Hepatocyte (in vitro differentiated cells): ENCODE data around the gene MICAL2.

ENCODE experiments used
- EZH2 ChIP-seq: fragments of 200-600 bp; sonication (generic); IDR thresholded peaks from 2 replicates; pipeline ENCODE4 v1.6.1; 2016; ENCODE audit warnings: antibody characterized with exemption, mild to moderate bottlenecking, borderline replicate concordance
- EZH2phosphoT487 ChIP-seq: fragments of 200-600 bp; sonication (generic); IDR thresholded peaks from one replicate; pipeline ENCODE4 v1.6.1; 2018; ENCODE audit warnings: antibody characterized with exemption, mild to moderate bottlenecking, low read depth, moderate library complexity; ENCODE audit not compliant: unreplicated experiment, severe bottlenecking
- TF ChIP-seq, protein P1 (sequence below): fragments of 200-600 bp; sonication (generic); IDR thresholded peaks from 2 replicates; pipeline ENCODE4 v1.5.1; 2016; ENCODE audit warnings: antibody characterized with exemption, mild to moderate bottlenecking; ENCODE audit not compliant: poor library complexity

DNA sequence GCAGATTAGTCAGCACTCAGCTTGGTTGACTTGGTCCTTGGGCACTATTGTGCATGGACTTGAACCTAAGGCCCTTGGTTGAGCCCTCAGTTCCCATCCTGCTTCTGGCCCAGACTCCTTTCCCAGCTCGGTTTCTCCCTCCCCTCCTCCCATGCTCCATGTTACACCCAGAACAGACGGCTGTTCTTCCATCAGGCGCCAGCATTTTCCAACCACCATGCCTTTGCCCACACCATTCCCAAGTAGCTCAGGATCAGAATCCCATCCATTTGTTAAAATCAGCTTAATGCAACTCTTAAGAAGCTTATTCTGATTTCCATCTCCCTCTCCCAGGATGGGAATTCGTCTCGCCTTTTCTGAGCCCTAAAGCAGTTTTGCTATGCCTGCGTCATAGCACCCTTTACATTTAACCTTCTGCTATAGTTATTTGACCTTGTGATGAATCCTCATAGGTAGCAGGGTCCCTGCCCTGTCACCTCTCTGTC is 110.7 kb downstream of the MICAL2 start:
- TF ChIP-seq, protein P1, sequence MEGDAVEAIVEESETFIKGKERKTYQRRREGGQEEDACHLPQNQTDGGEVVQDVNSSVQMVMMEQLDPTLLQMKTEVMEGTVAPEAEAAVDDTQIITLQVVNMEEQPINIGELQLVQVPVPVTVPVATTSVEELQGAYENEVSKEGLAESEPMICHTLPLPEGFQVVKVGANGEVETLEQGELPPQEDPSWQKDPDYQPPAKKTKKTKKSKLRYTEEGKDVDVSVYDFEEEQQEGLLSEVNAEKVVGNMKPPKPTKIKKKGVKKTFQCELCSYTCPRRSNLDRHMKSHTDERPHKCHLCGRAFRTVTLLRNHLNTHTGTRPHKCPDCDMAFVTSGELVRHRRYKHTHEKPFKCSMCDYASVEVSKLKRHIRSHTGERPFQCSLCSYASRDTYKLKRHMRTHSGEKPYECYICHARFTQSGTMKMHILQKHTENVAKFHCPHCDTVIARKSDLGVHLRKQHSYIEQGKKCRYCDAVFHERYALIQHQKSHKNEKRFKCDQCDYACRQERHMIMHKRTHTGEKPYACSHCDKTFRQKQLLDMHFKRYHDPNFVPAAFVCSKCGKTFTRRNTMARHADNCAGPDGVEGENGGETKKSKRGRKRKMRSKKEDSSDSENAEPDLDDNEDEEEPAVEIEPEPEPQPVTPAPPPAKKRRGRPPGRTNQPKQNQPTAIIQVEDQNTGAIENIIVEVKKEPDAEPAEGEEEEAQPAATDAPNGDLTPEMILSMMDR: no peak
- no peak for TF ChIP-seq EZH2phosphoT487
- no peak for TF ChIP-seq EZH2
